ENCODE measurements around the gene TTC23. TPM values are rescaled to one million over a fixed set of nuclear protein-coding genes. Genes with fewer than 3 reads are reported as not detected.

The TTC23 gene
- total and polyA plus RNA-seq, 9 of the 15 experiments (the other 6 are each of a cell fraction or from before 2014, with no cell fraction given) = 0.41 to 4.5 (median 2.5) TPM

GRCh38 chr15:99250857-99251841 lies 1.8 kb upstream of the TTC23 start, which contains the start of gene LRRC28 (continued):
- TF ChIP-seq VEZF1 (CRISPR knock-in tag; IDR thresholded peaks at IDR 0.05) (peak; percentile 93), MTA3 (IDR thresholded peaks at IDR 0.05; ENCODE audit: borderline replicate concordance) (peak; percentile 20), ZNF395 (CRISPR knock-in tag; IDR thresholded peaks at IDR 0.05) (no peak), PKNOX1 (IDR thresholded peaks at IDR 0.05) (peak; percentile 91), SMARCE1 (IDR thresholded peaks at IDR 0.05) (0 out of 2 replicates have a peak, but pooled peaks have one; percentile 31), USF2 (CRISPR knock-in tag; IDR thresholded peaks at IDR 0.05) (no peak), ZNF639 (CRISPR knock-in tag; conservative IDR thresholded peaks at IDR 0.05 in 1 of 2, IDR thresholded peaks at IDR 0.05 in 1 of 2) (peak in 1 of 2 experiments; percentile 32; a peak in 1 of 4 replicates), ATF7 (IDR thresholded peaks at IDR 0.05) (peak; percentile 56; the same call in 1 of the 2 replicates), STAT5A (IDR thresholded peaks at IDR 0.05; ENCODE audit: borderline replicate concordance, low read length) (0 out of 2 replicates have a peak, but pooled peaks have one; percentile 9), PRDM10 (IDR thresholded peaks at IDR 0.05; ENCODE audit: partially characterized antibody) (no peak), ELF4 (CRISPR knock-in tag; IDR thresholded peaks at IDR 0.05) (0 out of 2 replicates have a peak, but pooled peaks have one; percentile 15), KDM5B (IDR thresholded peaks at IDR 0.05; ENCODE audit: insufficient replicate concordance, low read depth, low read length) (peak; percentile 69), IFI16 (CRISPR knock-in tag; IDR thresholded peaks at IDR 0.05) (no peak), NR4A1 (CRISPR knock-in tag; IDR thresholded peaks at IDR 0.05) (no peak), NR4A1 (tag; IDR thresholded peaks at IDR 0.05) (peak; percentile 74)

Measured in K562 (cell line).